Stimulated activated CD4-positive, alpha-beta T cell treated with anti-CD3 and anti-CD28 coated beads, Interleukin-2, amount 100 ng/mL, for 24 hours (primary cell): ENCODE measurements around the gene CNIH2.
"Not testable (repeated sequence)": the region's sequence is repeated elsewhere in the genome, so short reads cannot be mapped to it uniquely, and the experiment has no call there.

Experiments
- DNase-seq, 2 donors: peaks; one replicate each; pipeline ENCODE4 v3.0.0-alpha.2; 2020

CNIH2 gene

DNA sequence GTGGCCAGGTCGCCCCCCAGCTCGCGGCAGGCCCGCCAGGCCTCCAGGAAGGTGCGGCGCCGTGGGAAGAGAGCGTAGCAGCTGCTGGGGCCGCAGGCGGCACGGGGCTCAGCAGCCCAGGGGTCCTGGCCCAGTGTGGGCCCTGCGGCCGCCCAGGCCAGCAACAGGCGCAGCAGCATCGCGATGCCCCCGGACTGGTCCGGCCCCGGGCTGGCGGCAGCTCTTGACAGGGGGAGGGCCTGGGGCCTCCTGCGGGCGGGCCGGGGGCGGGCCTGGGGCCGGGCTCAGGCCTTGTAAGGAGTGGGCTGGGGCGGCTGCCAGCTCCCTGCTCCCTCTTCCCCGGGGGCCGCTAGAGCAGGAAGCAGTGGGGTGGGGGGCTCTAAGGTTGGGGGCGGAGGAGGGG lies 38.9 kb downstream of the CNIH2 start, which contains the start of gene CD248:
TSS of gene CD248 (minus strand) at position 196 of the 403 bp plus-strand sequence. CDS start at position 179, 17 bp downstream.
- DNase-seq = no peak

DNA sequence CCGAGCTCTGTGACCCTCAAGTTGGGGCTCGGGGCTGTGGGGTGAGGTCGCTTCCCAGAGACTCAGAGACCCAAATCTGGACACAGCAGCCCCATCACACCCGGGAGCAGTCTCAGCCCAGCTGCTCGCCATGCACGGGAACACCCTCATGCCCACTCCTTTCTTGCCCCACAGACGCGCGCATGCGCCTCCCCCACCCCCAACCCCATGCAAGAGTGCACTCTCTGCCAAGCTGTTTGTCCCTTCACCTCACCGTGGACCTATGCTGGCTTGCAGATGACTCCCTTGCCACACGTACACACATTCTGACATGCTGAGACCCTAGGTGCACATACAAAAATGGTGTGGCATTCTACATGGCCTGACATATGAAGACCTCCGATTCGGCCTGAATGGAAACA lies 39.3 kb downstream of the CNIH2 start:
- DNase-seq = peak in 1 of 2 donors; percentile 45

DNA sequence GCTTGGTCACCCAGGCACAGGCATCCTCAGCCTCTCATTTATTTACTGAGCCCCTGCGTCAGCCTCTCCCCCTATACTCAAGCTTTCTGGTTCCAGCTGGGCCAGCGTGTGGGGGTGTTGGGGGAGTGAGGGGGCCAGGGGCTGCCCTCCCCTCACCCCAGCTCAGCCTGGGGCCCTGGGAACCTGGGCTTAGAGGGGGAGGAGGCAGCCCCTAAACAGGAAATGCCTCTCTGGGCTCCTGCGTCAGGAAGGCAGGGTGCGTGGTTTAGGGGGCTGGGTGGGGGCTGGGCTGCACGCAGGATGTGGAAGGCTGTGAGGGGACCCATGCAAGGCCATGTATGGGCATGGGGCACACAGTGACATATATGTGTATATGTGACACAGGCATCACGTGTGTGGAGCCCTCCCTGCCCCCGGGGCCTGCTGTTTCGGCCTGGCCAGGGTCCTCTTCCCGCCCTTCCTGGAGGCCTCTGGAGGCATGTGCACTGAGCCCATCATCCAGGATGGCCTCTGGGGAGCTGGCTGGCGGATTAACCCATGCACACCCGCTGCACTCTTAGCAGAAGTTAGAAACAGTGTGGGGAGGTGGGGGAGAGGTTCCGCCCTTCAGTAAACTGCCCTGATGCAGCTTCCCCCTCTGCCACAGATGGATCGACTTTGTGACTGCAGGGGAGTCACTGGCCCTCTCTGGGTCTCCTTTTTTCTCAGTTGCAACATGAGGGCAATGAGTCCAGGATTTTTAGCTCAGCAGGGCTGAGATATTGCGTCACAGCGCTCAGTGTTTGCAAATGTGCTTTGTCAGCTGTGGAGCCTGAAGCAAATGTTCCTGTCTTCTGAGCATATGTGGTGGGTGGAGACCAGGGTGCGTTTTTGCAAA lies 40.0 kb downstream of the CNIH2 start:
- DNase-seq = peak in 1 of 2 donors; percentile 33

DNA sequence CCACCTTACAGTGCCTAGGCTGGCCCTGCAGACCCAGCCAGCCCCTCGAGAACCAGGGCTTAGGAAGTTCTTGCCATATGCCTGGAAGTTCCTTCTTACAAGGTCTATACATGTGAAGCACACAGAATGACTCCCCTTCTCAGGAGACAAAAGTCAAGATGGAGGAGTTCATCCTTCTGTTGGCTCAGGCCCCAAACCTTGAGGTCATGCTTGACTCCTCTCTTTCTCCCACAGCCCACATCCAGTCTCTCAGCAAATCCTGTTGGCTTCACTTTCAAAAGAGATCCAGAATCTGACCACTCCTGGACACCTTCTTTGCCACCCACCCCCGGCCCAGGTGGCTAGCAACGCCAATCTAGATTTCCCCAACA lies 40.6 kb downstream of the CNIH2 start:
- DNase-seq = no peak

DNA sequence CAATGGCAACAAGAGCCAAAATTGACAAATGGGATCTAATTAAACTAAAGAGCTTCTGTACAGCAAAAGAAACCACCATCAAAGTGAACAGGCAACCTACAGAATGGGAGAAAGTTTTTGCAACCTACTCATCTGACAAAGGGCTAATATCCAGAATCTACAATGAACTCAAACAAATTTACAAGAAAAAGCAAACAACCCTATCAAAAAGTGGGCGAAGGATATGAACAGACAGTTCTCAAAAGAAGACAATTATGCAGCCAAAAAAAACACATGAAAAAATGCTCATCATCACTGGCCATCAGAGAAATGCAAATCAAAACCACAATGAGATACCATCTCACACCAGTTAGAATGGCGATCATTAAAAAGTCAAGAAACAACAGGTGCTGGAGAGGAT lies 42.3 kb downstream of the CNIH2 start:
- not testable (repeated sequence) for DNase-seq

DNA sequence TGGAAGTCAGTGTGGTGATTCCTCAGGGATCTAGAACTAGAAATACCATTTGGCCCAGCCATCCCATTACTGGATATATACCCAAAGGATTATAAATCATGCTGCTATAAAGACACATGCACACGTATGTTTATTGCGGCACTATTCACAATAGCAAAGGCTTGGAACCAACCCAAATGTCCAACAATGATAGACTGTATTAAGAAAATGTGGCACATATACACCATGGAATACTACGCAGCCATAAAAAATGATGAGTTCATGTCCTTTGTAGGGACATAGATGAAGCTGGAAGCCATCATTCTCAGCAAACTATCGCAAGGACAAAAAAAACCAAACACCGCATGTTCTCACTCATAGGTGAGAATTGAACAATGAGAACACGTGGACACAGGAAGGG lies 42.8 kb downstream of the CNIH2 start:
- DNase-seq = not testable (repeated sequence)

DNA sequence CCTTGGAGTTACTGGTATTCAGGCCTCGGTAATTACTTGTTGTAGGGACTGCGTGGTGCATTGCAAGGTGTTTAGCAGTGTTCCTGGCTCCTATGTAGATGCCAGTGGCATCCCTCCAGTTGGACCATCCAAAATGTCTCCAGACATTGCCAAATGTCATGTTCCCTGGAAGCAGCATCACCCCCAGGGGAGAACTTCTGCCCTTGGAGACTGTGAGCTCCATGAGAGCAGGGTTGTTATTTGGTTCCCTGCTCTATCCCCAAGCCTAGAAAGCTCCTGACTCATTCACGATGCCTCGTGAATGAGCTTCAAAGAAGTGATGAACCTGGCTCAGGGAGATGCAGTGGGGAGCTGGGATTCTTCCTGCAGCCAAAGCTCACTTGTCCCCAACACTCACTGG lies 43.6 kb downstream of the CNIH2 start:
- no peak for DNase-seq

DNA sequence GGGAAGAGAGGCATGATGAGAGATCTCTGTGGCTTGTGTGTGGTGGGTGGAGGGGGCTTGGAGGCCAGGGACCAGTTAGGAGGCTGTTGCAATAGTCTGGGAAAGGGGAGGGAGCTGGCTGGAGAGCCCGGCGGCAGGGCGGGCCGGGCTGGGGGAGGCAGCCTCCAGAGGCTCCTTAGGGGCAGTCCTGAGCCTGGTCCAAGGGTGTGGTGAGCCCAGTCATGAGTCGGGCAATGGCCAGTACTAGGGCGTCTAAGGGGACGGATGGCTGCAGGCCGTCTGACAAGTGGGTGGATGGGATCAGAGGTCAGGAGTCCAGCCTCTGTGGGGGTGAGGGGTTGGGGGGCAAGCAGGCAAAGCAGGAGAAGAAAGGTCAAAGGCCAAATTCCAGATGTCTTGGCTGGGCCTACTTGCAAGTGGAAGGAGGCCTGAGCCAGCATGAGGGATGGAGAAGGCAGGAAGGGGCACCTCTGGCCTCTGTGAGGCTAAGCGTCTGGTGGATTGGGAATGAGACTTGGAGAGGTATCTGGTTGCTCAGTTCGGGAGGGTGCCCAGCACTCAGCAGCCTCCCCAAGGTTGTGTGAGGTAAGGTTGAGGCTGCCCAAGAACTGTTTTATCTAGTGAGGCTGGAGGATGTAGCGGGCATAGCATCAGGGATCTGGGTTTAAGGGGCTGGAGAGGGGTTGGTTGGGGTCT lies 44.9 kb downstream of the CNIH2 start:
- DNase-seq = no peak

DNA sequence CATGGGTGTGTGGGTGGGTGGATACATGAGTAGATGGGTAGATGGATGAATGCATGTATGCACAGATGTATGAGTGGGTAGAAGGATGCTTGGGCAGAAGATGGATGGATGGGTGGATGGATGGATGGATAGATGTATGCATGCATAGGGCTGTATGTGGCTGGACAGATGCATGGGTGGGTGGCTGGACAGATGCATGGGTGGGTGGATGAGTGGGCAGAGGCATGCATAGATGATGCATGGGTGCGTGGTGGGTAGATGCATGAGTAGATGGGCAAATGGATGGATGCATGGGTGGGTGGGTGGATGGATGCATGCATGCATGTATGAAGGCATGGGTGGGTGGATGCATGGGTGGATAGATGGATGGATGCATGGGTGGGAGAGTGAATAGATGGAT lies 45.7 kb downstream of the CNIH2 start:
- no peak for DNase-seq

DNA sequence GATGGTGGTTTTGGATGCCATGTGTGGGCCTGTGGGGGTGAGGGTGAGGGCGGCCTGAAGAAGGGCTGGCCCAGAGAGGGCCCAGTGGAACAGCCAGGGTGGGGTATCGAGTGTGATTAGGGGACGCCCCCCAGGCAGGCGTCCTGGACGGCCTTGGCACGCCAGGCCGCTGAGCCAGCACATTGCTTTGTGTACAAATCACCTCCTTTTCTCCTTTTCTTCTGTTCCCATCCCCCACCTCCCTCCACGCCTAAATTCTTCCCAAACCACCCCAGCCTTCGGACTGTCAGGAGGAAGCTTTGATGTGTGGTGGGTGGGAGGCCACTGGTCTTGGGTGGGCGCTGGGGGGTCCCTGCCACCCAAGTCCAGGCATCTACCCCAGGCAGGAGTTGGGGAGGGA lies 46.7 kb downstream of the CNIH2 start:
- no peak for DNase-seq

DNA sequence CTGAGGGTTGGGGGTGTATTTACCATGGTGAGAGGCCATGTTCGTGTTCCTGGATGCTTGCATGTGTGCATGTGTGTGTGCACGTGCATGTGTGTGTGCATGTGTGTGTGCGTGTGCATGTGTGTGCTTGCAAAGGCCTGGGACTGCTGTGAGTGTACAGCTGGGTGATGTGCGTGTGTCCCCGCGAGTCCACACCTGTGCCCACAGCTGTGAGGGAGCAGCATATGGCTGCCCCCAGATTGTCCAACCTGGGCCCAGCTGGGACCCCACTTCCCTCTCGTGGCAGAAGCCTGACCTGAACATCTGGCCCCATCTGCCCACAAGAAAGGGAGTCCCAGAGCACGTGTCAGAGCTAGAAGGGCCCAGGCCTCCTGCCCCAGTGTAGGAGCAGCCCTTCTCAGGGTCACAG lies 47.3 kb downstream of the CNIH2 start:
- no peak for DNase-seq

DNA sequence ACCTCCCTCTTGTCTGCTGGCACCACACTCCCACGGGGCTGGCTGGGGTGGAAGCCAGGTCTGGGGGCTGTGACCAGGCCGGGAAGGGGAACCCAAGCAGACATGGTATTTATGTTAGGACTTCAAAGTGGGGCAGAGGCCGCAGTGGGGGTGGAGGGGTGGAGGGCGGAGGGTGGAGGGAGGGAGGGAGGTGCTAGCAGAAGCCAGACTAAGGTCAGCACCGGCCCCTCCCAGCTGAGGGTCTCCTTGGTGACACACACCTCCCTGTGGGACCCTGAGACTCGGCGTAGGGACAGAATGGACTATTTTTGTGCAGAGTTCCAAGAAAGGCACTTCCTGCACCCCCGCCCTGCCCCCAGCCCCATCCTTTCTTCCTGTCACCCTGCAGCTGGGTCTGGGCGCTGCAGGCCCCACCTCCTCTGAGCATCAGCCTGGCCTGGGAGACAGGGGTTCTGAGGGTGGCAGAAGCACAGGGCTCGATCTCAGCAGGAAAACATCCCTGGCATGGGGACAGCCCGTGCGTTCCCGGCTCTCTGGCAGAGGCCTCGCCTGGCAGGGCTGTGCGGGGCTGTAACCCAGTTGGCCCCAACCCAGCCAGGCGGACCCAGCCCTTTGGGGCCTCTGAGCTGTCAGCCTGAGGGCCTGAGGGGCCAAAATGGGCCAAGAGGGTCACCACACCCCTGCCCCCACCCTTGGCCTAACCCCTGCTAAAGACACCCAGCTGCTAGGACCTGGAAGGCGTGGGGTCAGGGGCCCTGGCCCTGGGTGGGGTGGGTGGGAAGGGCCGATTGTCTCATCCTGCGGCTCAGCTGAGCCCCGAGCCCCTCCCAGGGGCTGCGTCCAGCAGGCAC lies 48.5 kb downstream of the CNIH2 start:
- no peak for DNase-seq

DNA sequence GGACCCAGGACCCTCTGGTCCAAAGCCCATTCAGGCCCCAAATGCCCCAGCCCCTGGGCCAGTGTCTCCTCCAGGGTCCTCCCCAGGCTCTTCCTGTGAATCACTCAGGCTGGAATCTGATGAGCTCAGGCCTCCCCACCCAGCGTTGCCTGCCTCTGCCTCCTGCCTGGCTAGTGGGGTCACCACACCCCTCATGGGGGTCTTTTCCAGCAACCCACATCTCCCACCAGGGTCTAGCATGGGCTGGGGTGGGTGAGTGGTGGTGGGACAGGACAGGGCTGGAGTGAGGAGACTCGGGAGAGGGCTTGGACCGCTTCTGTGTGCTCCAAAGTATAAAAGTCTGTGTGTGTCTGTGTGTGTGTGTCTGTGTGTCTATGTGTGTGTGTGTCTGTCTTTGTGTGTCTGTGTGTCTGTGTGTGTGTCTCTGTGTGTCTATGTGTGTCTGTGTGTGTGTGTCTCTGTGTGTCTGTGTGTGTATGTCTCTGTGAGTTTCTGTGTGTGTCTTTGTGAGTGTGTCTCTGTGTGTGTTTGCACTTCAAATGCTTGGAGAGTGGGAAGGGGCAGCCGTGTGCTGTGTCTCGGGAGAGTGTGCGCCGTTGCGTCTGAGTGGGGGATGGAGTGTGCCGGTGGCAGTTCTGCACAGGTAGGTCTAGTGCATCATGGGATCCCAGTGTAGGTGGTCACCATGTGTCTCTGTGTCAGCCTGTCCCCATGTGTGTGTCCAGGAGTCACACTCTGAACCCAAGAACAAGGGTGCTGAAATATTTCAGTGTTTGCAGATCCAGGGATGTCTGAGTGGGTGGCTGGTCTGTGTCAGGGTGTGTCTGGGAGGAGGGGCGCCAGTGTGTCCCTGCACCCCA lies 49.4 kb downstream of the CNIH2 start:
- no peak for DNase-seq

DNA sequence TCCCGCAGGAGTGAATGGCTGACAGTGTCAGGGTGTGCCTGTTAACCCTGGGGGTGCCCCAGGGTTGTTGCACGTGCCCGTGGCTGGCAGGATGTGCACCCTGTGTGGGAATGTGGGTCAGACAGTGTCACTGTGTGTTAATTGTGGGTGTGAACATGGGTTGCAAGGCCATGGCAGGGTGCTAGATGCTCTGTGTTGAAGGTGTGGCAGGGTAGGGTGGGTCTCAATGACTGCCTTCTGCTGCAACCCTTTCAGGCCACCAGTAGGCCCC lies 50.0 kb downstream of the CNIH2 start:
- DNase-seq = no peak

DNA sequence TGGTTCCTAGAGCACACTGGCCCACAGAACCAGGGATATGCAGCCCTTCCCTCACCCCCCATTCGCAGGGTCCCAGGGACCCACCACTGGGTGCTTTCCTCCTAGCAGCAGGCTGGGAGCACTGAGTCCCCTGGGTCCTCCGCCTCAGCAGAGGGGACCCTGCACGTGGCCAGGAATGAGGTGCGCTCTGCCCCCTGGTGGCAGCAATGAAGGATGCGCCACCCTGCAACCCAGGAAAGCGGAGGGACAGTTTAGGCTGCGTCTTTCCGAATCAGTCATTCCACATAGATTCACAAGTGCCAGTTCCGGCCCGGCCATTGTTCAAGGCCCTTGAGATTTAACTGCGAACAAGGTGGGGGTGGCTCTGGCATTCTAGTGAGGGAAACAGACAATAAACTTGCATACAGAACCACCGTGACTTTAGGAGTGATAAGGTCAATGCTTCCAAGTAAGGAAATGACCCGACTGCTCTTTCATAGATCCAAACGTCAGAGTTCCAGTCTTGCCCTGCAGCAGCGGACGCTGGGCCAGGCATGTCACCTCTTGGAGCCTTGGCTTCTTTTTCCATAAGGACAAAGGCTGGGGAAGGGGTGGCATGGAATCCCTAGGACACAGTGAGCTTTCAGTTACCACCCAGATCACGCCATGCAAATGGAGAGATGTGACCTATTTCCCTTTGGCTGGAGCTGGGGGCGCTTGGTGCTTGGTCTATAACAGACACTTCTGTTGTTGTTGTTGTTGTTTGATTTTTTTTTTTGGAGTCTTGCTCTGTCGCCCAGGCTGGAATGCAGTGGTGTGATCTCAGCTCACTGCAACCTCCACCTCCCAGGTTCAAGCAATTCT lies 50.5 kb downstream of the CNIH2 start:
- peak; percentile 85 to 87 for DNase-seq

DNA sequence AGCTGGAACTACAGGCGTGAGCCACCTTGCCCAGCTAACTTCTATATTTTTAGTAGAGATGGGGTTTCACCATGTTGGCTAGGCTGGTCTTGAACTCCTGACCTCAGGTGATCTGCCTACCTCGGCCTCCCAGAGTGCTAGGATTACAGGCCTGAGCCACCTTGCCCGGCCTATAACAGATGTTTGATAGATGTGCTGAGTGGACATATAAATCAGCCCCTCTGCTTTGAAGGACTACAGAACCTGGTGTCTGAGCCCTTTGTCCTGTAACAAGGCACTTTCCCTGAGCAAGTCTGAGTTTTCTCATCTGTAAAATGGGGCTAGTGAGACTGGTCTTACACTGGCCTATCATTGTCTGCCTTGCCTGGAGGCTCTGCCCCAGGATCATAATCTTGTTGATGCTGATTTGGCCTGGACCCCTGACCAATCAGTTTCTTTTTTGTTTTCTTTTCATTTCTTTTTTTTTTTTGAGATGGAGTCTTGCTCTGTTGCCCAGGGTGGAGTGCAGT lies 51.2 kb downstream of the CNIH2 start:
- no peak for DNase-seq

DNA sequence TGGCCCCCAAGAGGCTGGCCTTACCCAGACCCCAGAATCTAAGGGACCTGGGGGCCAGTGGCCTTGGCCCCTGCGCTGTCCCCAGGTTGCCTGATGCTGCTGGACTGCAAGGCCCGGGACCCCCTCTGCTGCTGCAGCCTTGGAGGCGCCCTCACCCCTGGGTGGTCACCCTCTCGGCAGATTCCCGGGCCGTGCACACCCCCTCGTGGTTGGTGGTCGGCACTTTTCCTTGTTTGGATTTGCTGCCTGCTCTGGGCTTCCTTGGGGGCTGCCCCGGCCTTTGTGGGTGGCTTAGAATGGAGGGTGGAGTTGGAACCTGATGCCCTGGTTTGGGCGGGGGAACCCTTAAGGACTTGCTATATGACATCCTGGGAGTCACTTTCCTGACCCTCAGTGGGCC lies 53.0 kb downstream of the CNIH2 start:
- DNase-seq = no peak

DNA sequence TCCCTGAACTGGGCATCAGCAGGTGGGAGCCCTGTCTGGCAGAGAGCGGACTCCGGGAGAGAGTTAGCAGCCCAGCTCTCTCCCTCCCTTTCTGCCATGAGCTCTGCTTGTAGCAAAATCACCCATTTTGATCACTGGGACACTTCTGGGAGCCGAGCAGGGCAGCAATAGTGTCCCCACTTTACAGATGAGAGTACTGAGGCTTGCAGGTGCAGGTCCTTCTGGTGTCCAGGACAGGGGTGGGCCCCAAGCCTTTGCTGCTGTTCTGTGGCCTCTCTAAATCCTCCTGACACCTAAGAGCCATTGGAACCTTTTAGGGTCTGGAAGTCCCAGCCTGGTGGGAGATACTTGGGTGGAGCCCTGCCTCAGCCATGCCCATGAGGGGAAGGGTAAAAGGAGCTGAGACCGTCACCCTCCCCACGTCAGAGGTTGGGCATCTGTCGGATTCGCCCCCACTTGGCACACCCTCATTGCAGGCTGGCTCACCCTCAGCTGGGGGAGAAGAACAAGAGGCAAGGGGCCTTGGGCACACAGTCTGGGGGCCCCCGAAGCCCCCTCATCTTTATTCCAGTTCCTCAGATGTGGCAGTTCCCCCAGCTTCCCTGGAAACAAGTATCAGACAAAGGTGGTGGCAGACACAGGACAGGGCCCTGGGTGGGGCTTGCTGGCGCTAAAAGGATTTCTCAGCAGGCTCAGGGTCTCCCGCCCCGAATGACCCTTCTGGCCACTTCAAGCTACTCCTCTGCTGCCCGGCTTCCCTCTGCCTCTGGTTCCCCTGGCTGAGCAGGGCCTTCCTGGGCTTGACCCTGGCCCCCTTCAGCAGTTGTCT lies 53.8 kb downstream of the CNIH2 start:
- DNase-seq = no peak

DNA sequence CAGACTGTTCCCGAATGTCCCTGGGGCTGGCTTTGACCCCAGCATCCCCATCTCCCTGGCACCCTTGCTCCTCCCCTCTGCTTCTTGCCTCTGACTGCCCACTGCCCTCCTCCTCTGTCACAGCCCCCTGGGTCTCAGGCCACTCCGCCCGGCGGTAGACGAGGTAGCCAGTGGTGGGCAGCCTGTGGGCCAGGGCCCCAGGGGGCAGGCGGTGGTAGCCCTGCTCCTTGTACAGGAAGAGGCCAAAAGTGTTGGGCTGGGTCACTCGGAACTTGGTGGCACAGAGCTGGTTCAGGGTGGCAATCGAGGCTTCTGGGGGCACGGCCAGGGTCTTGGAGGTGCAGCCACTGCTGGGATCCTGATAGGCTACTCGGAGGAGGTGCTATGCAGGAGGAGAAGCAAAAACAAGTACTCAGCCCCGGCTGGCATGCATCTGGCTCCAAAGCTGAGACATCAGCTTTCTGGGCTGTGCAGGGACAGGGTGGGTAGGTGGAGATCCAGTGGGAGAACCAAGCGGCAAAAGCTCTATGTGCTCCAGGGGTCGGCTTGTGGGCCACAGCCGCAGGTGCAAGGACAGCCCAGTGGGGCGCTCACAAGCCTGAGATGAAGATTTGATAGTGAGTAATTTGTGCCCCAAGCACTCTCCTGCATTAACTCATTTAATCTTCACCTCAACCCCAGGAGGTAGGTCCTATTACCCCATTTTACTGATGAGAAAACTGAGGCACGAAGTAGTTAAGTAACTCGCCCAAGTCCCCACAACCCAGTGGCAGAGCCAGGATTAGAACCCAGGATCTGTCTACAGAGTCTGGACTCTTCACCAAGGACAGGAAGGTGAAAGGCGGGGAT lies 54.6 kb downstream of the CNIH2 start:
- DNase-seq = no peak
